ENCODE measurements around the gene FSCN2. TPM values are rescaled to one million over a fixed set of nuclear protein-coding genes. Genes with fewer than 3 reads are reported as not detected.

Gene FSCN2
- total and polyA plus RNA-seq, 2 donors (not counting 3 experiments of a cell fraction or from before 2014, with no cell fraction given): 0.32 to 0.71 TPM

GRCh38 chr17:81492706-81493105, 35.5 kb upstream of the FSCN2 start:
- intact Hi-C loops (cut with micrococcal nuclease): no loop called here
- H3K4me1 ChIP-seq (ENCODE audit: control insufficient read depth, extremely low read depth, insufficient read depth, low read length): peaks cover 6% of the 10 kb centered on the region
- POLR2A ChIA-PET: no interaction called here
- peaks cover 6 to 12% of the 10 kb centered on the region in 2 experiments for H3K27me3 ChIP-seq (ENCODE audit: control insufficient read depth in 2 of 2, insufficient read depth in 2 of 2, low read length in 2 of 2)
- no peak overlapping the region for H2AFZ ChIP-seq (ENCODE audit: low read depth, low read length)
- H3K36me3 ChIP-seq (ENCODE audit: control insufficient read depth in 2 of 2, extremely low read depth in 1 of 2, insufficient read depth in 2 of 2, low read length in 2 of 2): no peaks in the 10 kb centered on the region
- H3K9me1 ChIP-seq (replicated peaks; ENCODE audit: control insufficient read depth, extremely low read depth, insufficient read depth, low read length): no peaks in the 10 kb centered on the region
- no peak overlapping the region for H3K4me2 ChIP-seq (ENCODE audit: insufficient read depth, low read length)
- no TSS peak for BruUV-seq (replicated peaks)
- H3K4me3 ChIP-seq (replicated peaks in 1 of 3; ENCODE audit: insufficient read depth in 1 of 3, low read depth in 1 of 3, low read length in 3 of 3): no peak overlapping the region
- TF ChIP-seq CTCF (IDR thresholded peaks at IDR 0.05; ENCODE audit: extremely low read depth in 1 of 2, insufficient read depth in 1 of 2, low read depth in 1 of 2, low read length in 2 of 2) (no peak), EZH2 (IDR thresholded peaks at IDR 0.05; ENCODE audit: borderline replicate concordance, low read depth, low read length, severe bottlenecking) (no peak), GATA2 (IDR thresholded peaks at IDR 0.05; ENCODE audit: insufficient read depth, insufficient read length, low read depth, low read length) (no peak), JUN (IDR thresholded peaks at IDR 0.05; ENCODE audit: borderline replicate concordance, insufficient read depth, insufficient read length, low read depth) (no peak), FOS (IDR thresholded peaks at IDR 0.05; ENCODE audit: borderline replicate concordance, insufficient read depth, low read length) (no peak), POLR2A (IDR thresholded peaks at IDR 0.05; ENCODE audit: low read depth, low read length) (no peak), MYC (IDR thresholded peaks at IDR 0.05; ENCODE audit: low read depth, low read length) (no peak), POLR2AphosphoS5 (IDR thresholded peaks at IDR 0.05; ENCODE audit: insufficient read depth, low read depth, low read length) (no peak), MAX (IDR thresholded peaks at IDR 0.05; ENCODE audit: insufficient read depth, insufficient read length) (no peak)
- no peak for FAIRE-seq
- CTCF ChIA-PET: interaction anchor here (1.2 kb wide), 1 partner anchor 8 kb away, joined by 3 read pairs; no protein-coding TSS in a partner anchor
- H3K79me2 ChIP-seq (ENCODE audit: control insufficient read depth, insufficient read depth, low read length): no peaks in the 10 kb centered on the region
- dilution Hi-C loops (cut with MboI; ENCODE audit: extremely low pct_ligation_motif_present, low sequenced_read_pairs): no loop called here
- no peaks in the 10 kb centered on the region for H4K20me1 ChIP-seq (replicated peaks; ENCODE audit: control insufficient read depth, extremely low read depth, insufficient read depth, low read length)
- no peaks in the 10 kb centered on the region for H3K9me3 ChIP-seq (replicated peaks; ENCODE audit: control insufficient read depth, insufficient read depth, low read length)
- no peak overlapping the region for H3K9ac ChIP-seq (replicated peaks; ENCODE audit: extremely low read depth, insufficient read depth, low read length)
- no peak for DNase-seq (ENCODE audit: low read depth, low spot score)
- H3K27ac ChIP-seq (ENCODE audit: insufficient read depth, low read depth, low read length): no peak overlapping the region

Data from endothelial cell of umbilical vein (primary cell).